ENCODE measurements around the gene CLCA1.

Gene CLCA1

GRCh38 chr1:86503406-86504136 is 34.8 kb downstream of the CLCA1 start:
- DNase-seq, result peak in 2 of 3 donors; percentile 38 to 50

- peak in 1 of 3 donors; percentile 6 for DNase-seq
These were observed 35.4 kb downstream of the CLCA1 start for GRCh38 chr1:86504137-86504479.

GRCh38 chr1:86504895-86505563 is 36.3 kb downstream of the CLCA1 start:
- DNase-seq, result no peak

GRCh38 chr1:86505564-86505902 is 36.8 kb downstream of the CLCA1 start:
- DNase-seq, result no peak

- DNase-seq, result peak; percentile 23 to 39 (median 25)
These were observed 39.3 kb downstream of the CLCA1 start for GRCh38 chr1:86507935-86508582.

GRCh38 chr1:86508583-86508969 is 39.8 kb downstream of the CLCA1 start:
- DNase-seq, result no peak

GRCh38 chr1:86515597-86515996 is 46.9 kb downstream of the CLCA1 start:
- DNase-seq, result no peak

GRCh38 chr1:86516335-86516734 is 47.6 kb downstream of the CLCA1 start:
- no peak for DNase-seq

GRCh38 chr1:86517336-86517735 is 48.6 kb downstream of the CLCA1 start:
- no peak for DNase-seq

- no peak for DNase-seq
These were observed 52.2 kb downstream of the CLCA1 start for GRCh38 chr1:86520789-86521521.

- no peak for DNase-seq
These were observed 52.8 kb downstream of the CLCA1 start for GRCh38 chr1:86521522-86521891.

GRCh38 chr1:86522240-86522639 is 53.5 kb downstream of the CLCA1 start:
- no peak for DNase-seq

- DNase-seq, result no peak
These were observed 55.1 kb downstream of the CLCA1 start for GRCh38 chr1:86523670-86524354.

- no peak for DNase-seq
These were observed 58.6 kb downstream of the CLCA1 start for GRCh38 chr1:86527306-86527705.

- no peak for DNase-seq
These were observed 61.6 kb downstream of the CLCA1 start for GRCh38 chr1:86530211-86530845.

- DNase-seq, result no peak
These were observed 69.4 kb downstream of the CLCA1 start for GRCh38 chr1:86537928-86538695.

GRCh38 chr1:86538775-86539174 is 70.0 kb downstream of the CLCA1 start:
- no peak for DNase-seq

- no peak for DNase-seq
These were observed 73.1 kb downstream of the CLCA1 start for GRCh38 chr1:86541859-86542258.

GRCh38 chr1:86542631-86543030 is 73.9 kb downstream of the CLCA1 start:
- DNase-seq, result no peak

GRCh38 chr1:86546787-86547221 is 78.1 kb downstream of the CLCA1 start, which contains the start of gene CLCA4:
TSS of gene CLCA4 (plus strand) at chr1:86547078. CDS start at chr1:86547120, 42 bp downstream.
- DNase-seq, result no peak

- DNase-seq, result no peak
These were observed 80.1 kb downstream of the CLCA1 start for GRCh38 chr1:86548839-86549238.
